Measurements from ENCODE around the gene PPTC7. TPM values are rescaled to one million over a fixed set of nuclear protein-coding genes. Genes with fewer than 3 reads are reported as not detected.

The PPTC7 gene
- total and polyA plus RNA-seq, 2 of the 13 experiments (the other 11 are each of a cell fraction or from before 2014, with no cell fraction given): 4.8 to 12.3 TPM

- CTCF ChIA-PET (ENCODE audit: low intra/inter-chr PET ratio, low total read pairs): no interaction called here
- no peaks in the 10 kb centered on the region; a peak in 1 of 5 replicates for H3K27me3 ChIP-seq (ENCODE audit: control insufficient read depth in 1 of 2, insufficient read depth in 2 of 2, low read length in 2 of 2)
- POLR2A ChIA-PET: interaction anchor here (0.8 to 1.7 kb wide), 6 partner anchors 22 to 164 kb away, joined by 3 to 8 read pairs (median 4); partner anchors contain the start of genes ARPC3, FAM216A, GPN3 and RAD9B
- in situ Hi-C loops (cut with HindIII; ENCODE audit: extremely low pct_ligation_motif_present, low pct_unique_long_range_greater_than_20kb) (no loop called here), intact Hi-C loops (cut with micrococcal nuclease; ENCODE audit: unreplicated experiment) (loop anchor here (5.0 kb wide), 1 partner anchor 273 kb away; no protein-coding TSS in a partner anchor)
- ATAC-seq (peak; percentile 98), DNase-seq (ENCODE audit: low spot score) (peak; percentile 87), FAIRE-seq (peak; percentile 34)
- H4K20me1 ChIP-seq (ENCODE audit: insufficient read depth, low read length): no peaks in the 10 kb centered on the region
- H2AFZ ChIP-seq (ENCODE audit: low read length): peak within 1 kb of the TSS; percentile 89
- peak within 1 kb of the TSS; percentile 78 to 82 (median 78) for H3K4me3 ChIP-seq (replicated peaks in 1 of 3; ENCODE audit: insufficient read depth in 1 of 3, low read depth in 2 of 3, low read length in 3 of 3)
- H3K9me3 ChIP-seq (ENCODE audit: low read length): no peaks in the 10 kb centered on the region
- H3K79me2 ChIP-seq (ENCODE audit: insufficient read depth, low read length): no peaks in the 10 kb centered on the region
- peak within 1 kb of the TSS; percentile 78 for H3K9ac ChIP-seq (ENCODE audit: insufficient read depth, low read depth, low read length)
- peak within 1 kb of the TSS; percentile 49 for H3K27ac ChIP-seq (ENCODE audit: extremely low read length, insufficient read depth, low read length)
- WGBS (ENCODE audit: low lambda C conversion rate): 0% methylated on average over 16 of the region's 60 CpGs
- peaks cover 10% of the 10 kb centered on the region for H3K4me1 ChIP-seq (ENCODE audit: insufficient read depth, low read length)
- peak within 1 kb of the TSS; percentile 74 for H3K4me2 ChIP-seq (ENCODE audit: low read depth, low read length)
- TSS peak; percentile 78 for BruUV-seq (replicated peaks)
- H3K36me3 ChIP-seq (replicated peaks in 1 of 2; ENCODE audit: control insufficient read depth in 1 of 2, insufficient read depth in 2 of 2, low read length in 2 of 2): no peaks in the 10 kb centered on the region
- no peak for TF ChIP-seq HOMEZ (CRISPR knock-in tag; IDR thresholded peaks at IDR 0.05; ENCODE audit: low read depth)
- peak; percentile 91 for TF ChIP-seq ZNF44 (CRISPR knock-in tag; IDR thresholded peaks at IDR 0.05)
- TF ChIP-seq ZBTB39 (CRISPR knock-in tag; IDR thresholded peaks at IDR 0.05): no peak
- TF ChIP-seq BRCA1 (CRISPR knock-in tag; IDR thresholded peaks at IDR 0.05): peak; percentile 75; the same call in 1 of the 2 replicates
- peak; percentile 33; the same call in 1 of the 2 replicates for TF ChIP-seq E2F5 (CRISPR knock-in tag; conservative IDR thresholded peaks at IDR 0.05)
- no peak for TF ChIP-seq PBX2 (CRISPR knock-in tag; IDR thresholded peaks at IDR 0.05)
- peak; percentile 65; the same call in 1 of the 2 replicates for TF ChIP-seq ZNF543 (CRISPR knock-in tag; IDR thresholded peaks at IDR 0.05)
- no peak for TF ChIP-seq NR3C1 (CRISPR knock-in tag; IDR thresholded peaks at IDR 0.05)
- TF ChIP-seq TBP (CRISPR knock-in tag; IDR thresholded peaks at IDR 0.05): no peak
- no peak for TF ChIP-seq ZBTB44 (CRISPR knock-in tag; IDR thresholded peaks at IDR 0.05)
- TF ChIP-seq MNT (IDR thresholded peaks at IDR 0.05): peak; percentile 18; the same call in 1 of the 2 replicates
- no peak for TF ChIP-seq ZBTB14 (CRISPR knock-in tag; IDR thresholded peaks at IDR 0.05)
Observed at GRCh38 chr12:110613771-110614684, 30.9 kb upstream of the PPTC7 start, which contains the start of gene TCTN1. TSS of gene TCTN1 (plus strand) at chr12:110614129. CDS start at chr12:110614183, 54 bp downstream.
